Endodermal cell (in vitro differentiated cells): ENCODE measurements around the gene CDON. TPM values are rescaled to one million over a fixed set of nuclear protein-coding genes. Genes with fewer than 3 reads are reported as not detected.

ENCODE experiments used
- DNase-seq: peaks from one replicate; pipeline ENCODE4 v3.0.0-alpha.2; 2017
- H3K27ac ChIP-seq: 2 replicates; pipeline ENCODE4 v1.5.1; 2013; ENCODE audit warnings: mild to moderate bottlenecking, low read depth, low read length, moderate library complexity
- H3K27me3 ChIP-seq: 2 replicates; pipeline ENCODE4 v1.6.1; 2013; ENCODE audit warnings: mild to moderate bottlenecking, low read length, moderate library complexity; ENCODE audit not compliant: insufficient read depth, control insufficient read depth, poor library complexity, severe bottlenecking
- H3K36me3 ChIP-seq: 2 replicates; pipeline ENCODE4 v1.7.0; 2013; ENCODE audit warnings: mild to moderate bottlenecking, low read length, moderate library complexity; ENCODE audit not compliant: control insufficient read depth, insufficient read depth
- H3K4me1 ChIP-seq: one replicate; pipeline ENCODE4 v1.7.0; 2013; ENCODE audit warnings: low read length; ENCODE audit not compliant: control insufficient read depth, insufficient read depth
- H3K4me3 ChIP-seq: 2 replicates; pipeline ENCODE4 v1.5.1; 2013; ENCODE audit warnings: mild to moderate bottlenecking, low read length, moderate library complexity
- H3K9ac ChIP-seq: 2 replicates; pipeline ENCODE4 v1.6.1; 2013; ENCODE audit warnings: mild to moderate bottlenecking, low read length, moderate library complexity; ENCODE audit not compliant: poor library complexity, severe bottlenecking; ENCODE audit errors: extremely low read depth
- H3K9me3 ChIP-seq: 2 replicates; pipeline ENCODE4 v1.6.1; 2013; ENCODE audit warnings: mild to moderate bottlenecking, low read length, moderate library complexity; ENCODE audit not compliant: control insufficient read depth
- H3K27ac Mint-ChIP-seq: 2 replicates; pipeline ENCODE4 v1.8.0; 2020; ENCODE audit warnings: mixed read lengths
- H3K27me3 Mint-ChIP-seq: 2 replicates; pipeline ENCODE4 v1.8.0; 2021; ENCODE audit warnings: mild to moderate bottlenecking, mixed read lengths; ENCODE audit not compliant: insufficient read depth
- H3K36me3 Mint-ChIP-seq: 2 replicates; pipeline ENCODE4 v1.8.0; 2020; ENCODE audit warnings: low read depth, mixed read lengths
- H3K4me1 Mint-ChIP-seq: 2 replicates; pipeline ENCODE4 v1.8.0; 2020; ENCODE audit warnings: mixed read lengths
- H3K4me3 Mint-ChIP-seq: 2 replicates; pipeline ENCODE4 v1.8.0; 2020; ENCODE audit warnings: mild to moderate bottlenecking, moderate library complexity, mixed read lengths
- H3K9me3 Mint-ChIP-seq: 2 replicates; pipeline ENCODE4 v1.8.0; 2020; ENCODE audit warnings: mild to moderate bottlenecking, mixed read lengths
- CTCF ChIP-seq: fragments of 200-600 bp; sonication (generic); conservative IDR thresholded peaks from 2 replicates; pipeline ENCODE4 v1.5.0; 2021; ENCODE audit warnings: antibody characterized with exemption, mild to moderate bottlenecking
- WGBS, 2 experiments: methylation state at CpG; one replicate each; pipeline versions ENCODE4 v1.1.5 to v1.1.7; 2013; ENCODE audit warnings: missing lambda C conversion rate in 2 of 2, mixed read lengths in 1 of 2; ENCODE audit not compliant: insufficient coverage in 1 of 2, insufficient read length in 1 of 2; 5-methylcytosine and 5-hydroxymethylcytosine counted together
- total RNA-seq, 2 donors: library from RNA; stranded (reverse); fragmentation: NEBNext Ultra II Directional in 1 of 2; extraction: Animal tissue kit (Norgen Biotek cat#: 25700) in 1 of 2; gene quantifications; 2 replicates in 1 of 2; 3 replicates in 1 of 2; pipeline ENCODE4 v1.2.1, GENCODE V29; 2021

Gene CDON
- total RNA-seq, 2 donors from 2014 or later: 19.2 to 24.5 TPM

GRCh38 chr11:125971618-125972017 lies 91.0 kb downstream of the CDON start:
- Histone ChIP-seq H3K9me3 (no peaks in the 10 kb centered on the region), H3K4me1 (no peaks in the 10 kb centered on the region), H3K36me3 (no peaks in the 10 kb centered on the region), H3K27me3 (no peaks in the 10 kb centered on the region), H3K9ac (no peak overlapping the region), H3K27ac (no peak overlapping the region), H3K4me3 (no peak overlapping the region)
- Mint-ChIP-seq H3K9me3 (no peaks in the 10 kb centered on the region), H3K4me3 (no peak overlapping the region), H3K36me3 (peaks cover 2% of the 10 kb centered on the region), H3K27ac (no peak overlapping the region), H3K27me3 (no peaks in the 10 kb centered on the region), H3K4me1 (no peaks in the 10 kb centered on the region)
- DNase-seq: no peak
- peak; percentile 22 for TF ChIP-seq CTCF
- WGBS, 2 experiments: 90 to 92% methylated on average over 6 of the region's 6 CpGs

GRCh38 chr11:125968354-125968753 lies 94.3 kb downstream of the CDON start:
- Mint-ChIP-seq H3K27me3 (no peaks in the 10 kb centered on the region), H3K4me3 (no peak overlapping the region), H3K4me1 (no peaks in the 10 kb centered on the region), H3K9me3 (peaks cover under 1% of the 10 kb centered on the region), H3K36me3 (peaks cover 7% of the 10 kb centered on the region), H3K27ac (no peak overlapping the region)
- Histone ChIP-seq H3K4me3 (no peak overlapping the region), H3K9me3 (no peaks in the 10 kb centered on the region), H3K27me3 (no peaks in the 10 kb centered on the region), H3K4me1 (no peaks in the 10 kb centered on the region), H3K9ac (no peak overlapping the region), H3K36me3 (no peaks in the 10 kb centered on the region), H3K27ac (no peak overlapping the region)
- TF ChIP-seq CTCF: no peak
- 95 to 96% methylated on average over 5 to 7 of the region's 7 CpGs for WGBS, 2 experiments
- no peak for DNase-seq

- H3K36me3 Mint-ChIP-seq: peaks cover 16% of the 10 kb centered on the region
- H3K4me1 ChIP-seq: no peaks in the 10 kb centered on the region
- H3K36me3 ChIP-seq: no peaks in the 10 kb centered on the region
- no peak overlapping the region for H3K9ac ChIP-seq
- H3K27me3 Mint-ChIP-seq: no peaks in the 10 kb centered on the region
- WGBS, 2 experiments: 95 to 96% methylated on average over 2 to 4 of the region's 4 CpGs
- no peak overlapping the region for H3K4me3 ChIP-seq
- DNase-seq: no peak
- H3K4me3 Mint-ChIP-seq: no peak overlapping the region
- peaks cover 3% of the 10 kb centered on the region for H3K9me3 ChIP-seq
- no peaks in the 10 kb centered on the region for H3K27me3 ChIP-seq
- H3K27ac Mint-ChIP-seq: no peak overlapping the region
- no peak overlapping the region for H3K27ac ChIP-seq
- H3K9me3 Mint-ChIP-seq: peaks cover 9% of the 10 kb centered on the region
- H3K4me1 Mint-ChIP-seq: no peaks in the 10 kb centered on the region
- TF ChIP-seq CTCF: no peak
These were observed 95.2 kb downstream of the CDON start for GRCh38 chr11:125967515-125967914.
